Measurements from ENCODE around the gene TBXAS1.
A peak's percentile ranks its signal among the peaks of the same experiment; 100 is the strongest.

The TBXAS1 gene

GRCh38 chr7:140057143-140057535 lies 228.1 kb downstream of the TBXAS1 start:
- DNase-seq: no peak

GRCh38 chr7:140058517-140058916 lies 229.5 kb downstream of the TBXAS1 start:
- DNase-seq: no peak

- DNase-seq: peak; percentile 70
Measured at GRCh38 chr7:140059273-140060242, 230.5 kb downstream of the TBXAS1 start.

GRCh38 chr7:140060243-140060630 lies 231.2 kb downstream of the TBXAS1 start:
- no peak for DNase-seq

- peak; percentile 58 for DNase-seq
Measured at GRCh38 chr7:140060788-140061606, 231.9 kb downstream of the TBXAS1 start.

- DNase-seq: no peak
Measured at GRCh38 chr7:140061607-140061930, 232.5 kb downstream of the TBXAS1 start.

GRCh38 chr7:140062118-140062527 lies 233.1 kb downstream of the TBXAS1 start:
- peak; percentile 59 for DNase-seq

- peak; percentile 80 for DNase-seq
Measured at GRCh38 chr7:140062528-140063299, 233.7 kb downstream of the TBXAS1 start, which contains the start of gene PARP12. TSS of gene PARP12 (minus strand) at chr7:140062951. CDS start at chr7:140062847, 104 bp downstream.

- DNase-seq: no peak
Measured at GRCh38 chr7:140067052-140067451, 238.0 kb downstream of the TBXAS1 start.

- DNase-seq: no peak
Measured at GRCh38 chr7:140068033-140068432, 239.0 kb downstream of the TBXAS1 start.

GRCh38 chr7:140069298-140069949 lies 240.4 kb downstream of the TBXAS1 start:
- no peak for DNase-seq
